ENCODE measurements around the gene ACTL7A.

Gene ACTL7A

GRCh38 chr9:108863891-108864290 is 1.8 kb downstream of the ACTL7A start:
- no peak overlapping the region for H3K4me3 ChIP-seq (ENCODE audit: low read depth, low read length)
- no peak for TF ChIP-seq CTCF (IDR thresholded peaks at IDR 0.05; ENCODE audit: low read depth, low read length, missing control alignments)
- DNase-seq (ENCODE audit: low read depth) = no peak

DNA sequence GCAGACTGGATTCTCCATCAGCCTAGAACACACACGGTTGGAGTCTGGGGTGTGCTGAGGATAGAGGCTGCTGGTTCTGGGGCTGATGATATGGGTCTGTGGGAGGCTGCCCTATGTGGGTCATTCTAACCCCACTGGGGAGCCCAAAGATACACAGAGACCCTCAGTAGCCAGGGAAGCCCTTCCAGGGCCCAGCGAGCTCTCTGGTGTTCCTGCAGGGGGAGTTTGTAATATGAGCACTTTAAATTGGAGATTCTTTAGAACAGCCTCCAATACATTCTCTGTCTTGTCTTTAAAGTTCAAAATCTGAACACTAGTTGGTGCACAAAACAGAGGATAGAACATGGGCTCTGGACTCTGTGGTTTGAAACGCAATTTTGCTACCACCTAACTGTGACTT is 2.4 kb downstream of the ACTL7A start:
- no peak for DNase-seq (ENCODE audit: low read depth)

GRCh38 chr9:108865037-108865436 is 3.0 kb downstream of the ACTL7A start:
- TF ChIP-seq CTCF (IDR thresholded peaks at IDR 0.05; ENCODE audit: low read depth, low read length, missing control alignments) = no peak
- DNase-seq (ENCODE audit: low read depth) = no peak
- no peak overlapping the region for H3K4me3 ChIP-seq (ENCODE audit: low read depth, low read length)

More for the DNA sequence above, 2.4 kb downstream of the ACTL7A start:
- H3K4me3 ChIP-seq (ENCODE audit: low read depth, low read length) = no peak overlapping the region
- peak; percentile 15 for TF ChIP-seq CTCF (IDR thresholded peaks at IDR 0.05; ENCODE audit: low read depth, low read length, missing control alignments)

DNA sequence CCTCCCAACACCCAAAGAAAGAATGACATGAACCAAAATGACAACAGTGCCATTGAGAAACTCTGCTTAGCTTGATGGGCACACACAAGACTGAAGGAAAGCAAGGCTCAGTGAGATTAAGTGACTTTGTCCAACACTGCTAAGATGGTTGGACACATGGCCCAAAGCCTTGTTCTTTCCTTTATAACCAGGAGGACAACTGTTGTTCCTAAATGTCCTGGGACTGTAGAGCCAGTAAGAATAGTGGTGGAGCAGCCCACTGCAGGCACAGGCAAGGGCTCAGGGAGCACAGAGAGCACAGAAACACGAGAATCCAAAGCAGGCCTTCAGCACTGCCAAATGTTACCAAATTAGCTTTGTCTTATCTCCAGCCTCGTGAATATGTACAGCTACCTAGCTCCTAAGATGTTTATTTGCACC is 3.9 kb downstream of the ACTL7A start:
- H3K4me3 ChIP-seq (ENCODE audit: low read depth, low read length) = no peak overlapping the region
- no peak for DNase-seq (ENCODE audit: low read depth)
- TF ChIP-seq CTCF (IDR thresholded peaks at IDR 0.05; ENCODE audit: low read depth, low read length, missing control alignments) = no peak

- no peak for TF ChIP-seq CTCF (IDR thresholded peaks at IDR 0.05; ENCODE audit: low read depth, low read length, missing control alignments)
- no peak overlapping the region for H3K4me3 ChIP-seq (ENCODE audit: low read depth, low read length)
- no peak for DNase-seq (ENCODE audit: low read depth)
Measured at GRCh38 chr9:108867116-108867515, 5.0 kb downstream of the ACTL7A start.

- no peak overlapping the region for H3K4me3 ChIP-seq (ENCODE audit: low read depth, low read length)
- DNase-seq (ENCODE audit: low read depth) = no peak
- TF ChIP-seq CTCF (IDR thresholded peaks at IDR 0.05; ENCODE audit: low read depth, low read length, missing control alignments) = no peak
Measured at GRCh38 chr9:108867829-108868228, 5.8 kb downstream of the ACTL7A start.

GRCh38 chr9:108869092-108869725 is 7.1 kb downstream of the ACTL7A start:
- no peak overlapping the region for H3K4me3 ChIP-seq (ENCODE audit: low read depth, low read length)
- TF ChIP-seq CTCF (IDR thresholded peaks at IDR 0.05; ENCODE audit: low read depth, low read length, missing control alignments) = no peak
- no peak for DNase-seq (ENCODE audit: low read depth)

All from GM12864 (cell line).